Measurements from ENCODE around the gene SLC23A2.

The SLC23A2 gene

DNA sequence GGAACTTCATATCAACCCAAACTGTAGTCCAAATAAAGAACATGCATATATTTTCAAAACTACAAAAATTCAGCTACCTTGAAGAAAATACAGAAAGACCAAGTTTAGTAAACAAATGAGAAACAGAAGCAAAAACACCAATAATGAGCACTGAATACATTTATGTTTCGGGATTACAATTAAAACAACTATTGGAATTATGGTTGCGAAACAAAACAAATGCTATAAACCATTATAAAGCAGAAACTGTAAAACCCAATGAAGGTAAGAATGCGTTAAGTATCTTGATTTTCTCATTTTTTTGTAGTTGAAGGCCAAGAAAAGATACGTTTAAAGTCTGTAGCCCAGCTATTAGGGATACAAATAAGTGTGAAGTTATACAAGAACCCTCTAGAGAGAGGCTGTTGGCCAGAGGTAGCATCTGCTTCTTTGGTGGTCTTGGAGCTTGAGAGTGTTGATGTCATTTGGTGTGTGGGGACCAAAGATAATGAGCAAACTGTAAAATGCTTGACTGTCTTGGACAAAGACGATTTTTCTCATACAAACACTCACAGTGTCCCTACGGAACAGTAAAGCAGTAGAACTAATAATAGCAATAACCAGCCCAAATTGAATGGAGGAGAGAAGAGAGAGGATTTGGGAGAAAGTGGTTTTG, 168.1 kb downstream of the SLC23A2 start:
- TF ChIP-seq, protein P1, sequence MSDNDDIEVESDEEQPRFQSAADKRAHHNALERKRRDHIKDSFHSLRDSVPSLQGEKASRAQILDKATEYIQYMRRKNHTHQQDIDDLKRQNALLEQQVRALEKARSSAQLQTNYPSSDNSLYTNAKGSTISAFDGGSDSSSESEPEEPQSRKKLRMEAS (IDR thresholded peaks at IDR 0.05; ENCODE audit: low read depth, low read length): no peak
- TF ChIP-seq, protein P2, sequence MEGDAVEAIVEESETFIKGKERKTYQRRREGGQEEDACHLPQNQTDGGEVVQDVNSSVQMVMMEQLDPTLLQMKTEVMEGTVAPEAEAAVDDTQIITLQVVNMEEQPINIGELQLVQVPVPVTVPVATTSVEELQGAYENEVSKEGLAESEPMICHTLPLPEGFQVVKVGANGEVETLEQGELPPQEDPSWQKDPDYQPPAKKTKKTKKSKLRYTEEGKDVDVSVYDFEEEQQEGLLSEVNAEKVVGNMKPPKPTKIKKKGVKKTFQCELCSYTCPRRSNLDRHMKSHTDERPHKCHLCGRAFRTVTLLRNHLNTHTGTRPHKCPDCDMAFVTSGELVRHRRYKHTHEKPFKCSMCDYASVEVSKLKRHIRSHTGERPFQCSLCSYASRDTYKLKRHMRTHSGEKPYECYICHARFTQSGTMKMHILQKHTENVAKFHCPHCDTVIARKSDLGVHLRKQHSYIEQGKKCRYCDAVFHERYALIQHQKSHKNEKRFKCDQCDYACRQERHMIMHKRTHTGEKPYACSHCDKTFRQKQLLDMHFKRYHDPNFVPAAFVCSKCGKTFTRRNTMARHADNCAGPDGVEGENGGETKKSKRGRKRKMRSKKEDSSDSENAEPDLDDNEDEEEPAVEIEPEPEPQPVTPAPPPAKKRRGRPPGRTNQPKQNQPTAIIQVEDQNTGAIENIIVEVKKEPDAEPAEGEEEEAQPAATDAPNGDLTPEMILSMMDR (IDR thresholded peaks at IDR 0.05; ENCODE audit: low read depth, low read length): no peak
- TF ChIP-seq MYC (IDR thresholded peaks at IDR 0.05; ENCODE audit: low read depth, low read length) (no peak), POLR2A (IDR thresholded peaks at IDR 0.05; ENCODE audit: extremely low read depth, insufficient read length) (no peak)
- no peak overlapping the region for H3K4me3 ChIP-seq (ENCODE audit: low read depth, low read length)
- no peak for DNase-seq (ENCODE audit: low read depth)

DNA sequence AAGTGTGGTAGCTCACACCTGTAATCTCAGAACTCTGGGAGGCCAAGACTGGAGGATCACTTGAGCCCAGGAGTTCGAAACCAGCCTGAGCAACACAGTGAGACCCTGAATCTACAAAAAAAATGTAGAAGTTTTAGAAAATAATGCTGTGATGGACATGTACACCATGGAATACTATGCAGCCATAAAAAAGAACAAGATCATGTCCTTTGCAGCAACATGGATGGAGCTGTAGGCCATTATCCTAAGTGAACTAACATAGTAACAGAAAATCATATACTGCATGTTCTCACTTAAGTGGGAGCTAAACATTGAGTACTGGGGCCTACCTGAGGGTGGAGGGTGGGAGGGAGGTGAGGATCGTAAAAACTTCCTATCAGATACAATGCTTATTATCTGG, 168.8 kb downstream of the SLC23A2 start:
- DNase-seq (ENCODE audit: low read depth): no peak
- no peak overlapping the region for H3K4me3 ChIP-seq (ENCODE audit: low read depth, low read length)
- TF ChIP-seq POLR2A (IDR thresholded peaks at IDR 0.05; ENCODE audit: extremely low read depth, insufficient read length) (no peak), MYC (IDR thresholded peaks at IDR 0.05; ENCODE audit: low read depth, low read length) (no peak)
- TF ChIP-seq, protein P1 (IDR thresholded peaks at IDR 0.05; ENCODE audit: low read depth, low read length): no peak
- TF ChIP-seq, protein P2 (IDR thresholded peaks at IDR 0.05; ENCODE audit: low read depth, low read length): no peak

DNA sequence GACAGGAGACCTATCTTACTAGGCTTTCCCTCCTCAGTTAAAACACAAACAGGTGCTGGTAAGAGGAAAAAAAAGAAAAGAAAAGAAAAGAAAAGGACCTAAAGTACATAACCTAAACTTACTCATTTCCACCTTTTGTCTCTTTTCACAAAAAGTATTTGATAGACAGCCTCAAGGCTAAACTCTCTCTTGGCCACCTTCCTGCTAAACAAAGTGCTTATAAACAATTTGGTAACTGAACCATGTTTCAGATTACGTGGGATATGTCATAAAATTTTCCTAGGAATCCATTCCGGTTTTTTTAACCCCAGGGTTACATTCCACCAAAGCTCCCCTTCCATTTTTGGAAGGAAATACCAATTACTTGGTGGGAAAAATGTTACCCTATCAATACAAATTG, 170.6 kb downstream of the SLC23A2 start:
- DNase-seq (ENCODE audit: low read depth): no peak

DNA sequence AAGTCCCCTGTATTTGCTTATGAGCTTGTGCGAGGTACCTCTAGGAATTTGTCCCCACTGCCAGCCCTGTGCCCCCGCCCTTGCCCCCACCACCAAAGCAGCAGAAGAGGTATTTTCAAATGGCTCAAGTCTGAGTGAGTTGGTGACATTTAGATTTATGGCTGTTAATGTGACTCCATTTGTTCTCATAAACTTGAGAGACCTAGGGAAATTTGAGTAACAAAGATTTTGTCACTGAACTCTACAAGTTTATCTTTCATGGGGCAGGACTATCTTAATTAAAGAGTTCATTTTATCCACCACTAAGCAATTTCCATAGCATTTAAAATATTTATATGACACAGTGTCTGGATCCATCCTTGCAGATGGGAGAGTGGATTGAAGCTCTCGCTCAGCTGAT, 171.1 kb downstream of the SLC23A2 start:
- DNase-seq (ENCODE audit: low read depth): no peak
- no peak overlapping the region for H3K4me3 ChIP-seq (ENCODE audit: low read depth, low read length)
- TF ChIP-seq, protein P2 (IDR thresholded peaks at IDR 0.05; ENCODE audit: low read depth, low read length): no peak
- TF ChIP-seq, protein P1 (IDR thresholded peaks at IDR 0.05; ENCODE audit: low read depth, low read length): no peak
- TF ChIP-seq MYC (IDR thresholded peaks at IDR 0.05; ENCODE audit: low read depth, low read length): no peak
- no peak for TF ChIP-seq POLR2A (IDR thresholded peaks at IDR 0.05; ENCODE audit: extremely low read depth, insufficient read length)

More for the DNA sequence above, 170.6 kb downstream of the SLC23A2 start:
- TF ChIP-seq, protein P2 (IDR thresholded peaks at IDR 0.05; ENCODE audit: low read depth, low read length): no peak
- TF ChIP-seq POLR2A (IDR thresholded peaks at IDR 0.05; ENCODE audit: extremely low read depth, insufficient read length): no peak
- no peak for TF ChIP-seq MYC (IDR thresholded peaks at IDR 0.05; ENCODE audit: low read depth, low read length)
- H3K4me3 ChIP-seq (ENCODE audit: low read depth, low read length): no peak overlapping the region

DNA sequence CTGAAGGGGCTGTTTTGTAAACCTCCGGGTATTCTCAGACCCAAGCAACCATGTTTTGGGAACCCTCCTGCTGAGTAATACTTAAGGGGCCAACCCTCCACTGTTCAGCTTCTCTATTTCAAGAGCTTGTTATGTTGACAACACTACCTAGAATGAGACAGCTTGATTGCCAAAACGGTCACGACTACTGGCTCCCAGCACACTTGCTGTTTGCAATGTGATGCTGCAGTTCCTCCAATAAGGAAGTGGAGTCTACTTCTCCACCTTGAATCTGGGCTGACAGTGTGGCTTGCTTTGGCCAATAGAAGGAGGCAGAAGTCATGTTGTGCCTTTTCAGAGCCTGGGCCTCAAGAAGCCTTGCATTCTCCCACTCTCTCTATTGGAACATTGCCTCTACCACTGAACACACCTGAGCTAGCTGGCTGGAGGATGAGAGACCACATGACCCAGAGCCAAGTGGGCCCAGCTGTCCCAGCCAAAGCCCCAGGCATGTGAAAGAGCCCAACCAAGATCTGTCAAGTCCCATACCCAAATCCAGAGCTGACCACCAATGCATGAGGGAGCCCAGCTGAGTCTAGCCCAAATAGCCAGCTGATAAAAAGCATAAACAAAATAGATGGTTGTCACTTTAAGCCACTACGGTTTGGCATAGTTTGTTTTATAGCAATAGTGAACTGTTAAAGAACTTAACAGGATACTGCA, 171.6 kb downstream of the SLC23A2 start:
- TF ChIP-seq POLR2A (IDR thresholded peaks at IDR 0.05; ENCODE audit: extremely low read depth, insufficient read length): no peak
- TF ChIP-seq, protein P1 (IDR thresholded peaks at IDR 0.05; ENCODE audit: low read depth, low read length): peak; percentile 83
- DNase-seq (ENCODE audit: low read depth): peak; percentile 98
- peak overlapping the region; percentile 29 for H3K4me3 ChIP-seq (ENCODE audit: low read depth, low read length)

DNA sequence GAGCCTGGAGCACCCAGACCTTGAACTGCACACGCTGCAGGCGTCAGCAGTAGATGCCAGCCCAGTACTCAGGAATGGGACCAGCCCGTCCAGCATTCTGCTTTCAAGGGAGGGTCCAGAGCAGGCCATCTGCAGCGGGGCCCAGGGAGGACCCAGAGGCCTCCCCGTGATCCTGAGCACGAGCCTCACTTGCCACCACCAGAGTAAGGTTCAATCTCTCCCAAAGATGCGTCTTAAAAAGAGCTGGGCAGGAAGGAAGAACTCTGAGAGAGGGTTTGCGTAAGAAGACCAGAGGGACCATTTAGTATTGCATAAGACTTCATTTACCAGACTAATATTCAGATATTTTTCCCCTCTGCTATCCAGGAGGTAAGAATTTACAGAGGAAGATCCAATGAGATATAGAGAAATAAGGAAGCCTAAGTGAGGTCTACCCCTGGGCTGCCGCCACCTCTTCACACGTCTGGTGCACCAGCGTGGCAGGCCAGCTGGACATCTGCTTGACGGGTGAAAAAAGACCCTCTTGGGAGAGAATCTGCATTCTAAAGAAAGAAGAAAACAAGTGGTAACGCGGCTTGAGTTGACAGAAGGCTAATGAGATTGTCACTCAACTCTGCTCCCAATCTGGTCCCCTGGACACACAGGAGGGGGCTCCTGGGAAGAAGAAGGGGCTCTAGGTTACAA, 172.3 kb downstream of the SLC23A2 start:
- TF ChIP-seq, protein P1 (IDR thresholded peaks at IDR 0.05; ENCODE audit: low read depth, low read length): peak; percentile 43; the same call in 1 of the 2 replicates
- TF ChIP-seq POLR2A (IDR thresholded peaks at IDR 0.05; ENCODE audit: extremely low read depth, insufficient read length) (no peak), MYC (IDR thresholded peaks at IDR 0.05; ENCODE audit: low read depth, low read length) (0 out of 2 replicates have a peak, but pooled peaks have one; percentile 8)
- TF ChIP-seq, protein P2 (IDR thresholded peaks at IDR 0.05; ENCODE audit: low read depth, low read length): no peak
- peak overlapping the region; percentile 29 for H3K4me3 ChIP-seq (ENCODE audit: low read depth, low read length)
- DNase-seq (ENCODE audit: low read depth): peak; percentile 89

All from NB4 (cell line).